Stimulated activated CD4-positive, alpha-beta T cell treated with anti-CD3 and anti-CD28 coated beads, Interleukin-1b, Interleukin-23, amount 100 ng/mL, for 4 hours (primary cell): Measurements from ENCODE around the gene DDOST.

Experiments used
- DNase-seq, 2 donors: peaks; one replicate each; pipeline ENCODE4 v3.0.0-alpha.2; 2020; ENCODE audit warnings: low read depth in 2 of 2

DDOST gene

GRCh38 chr1:20661207-20662109, at the start of gene DDOST:
Gene DDOST (minus strand): TSS chr1:20661369. CDS start chr1:20661350, 19 bp downstream.
- peak; percentile 86 to 89 for DNase-seq

GRCh38 chr1:20710469-20711284, 49.5 kb upstream of the DDOST start:
- no peak for DNase-seq

- no peak for DNase-seq
Observed at GRCh38 chr1:20709868-20710267, 48.7 kb upstream of the DDOST start.

GRCh38 chr1:20708891-20709290, 47.7 kb upstream of the DDOST start:
- no peak for DNase-seq

- no peak for DNase-seq
Observed at GRCh38 chr1:20708057-20708456, 46.9 kb upstream of the DDOST start.

GRCh38 chr1:20706841-20707240, 45.7 kb upstream of the DDOST start:
- DNase-seq, result no peak

- DNase-seq, result no peak
Observed at GRCh38 chr1:20705203-20705755, 44.1 kb upstream of the DDOST start.

GRCh38 chr1:20704390-20705202, 43.4 kb upstream of the DDOST start:
- DNase-seq, result no peak

- DNase-seq, result no peak
Observed at GRCh38 chr1:20703124-20703756, 42.1 kb upstream of the DDOST start.

GRCh38 chr1:20702416-20702815, 41.2 kb upstream of the DDOST start:
- DNase-seq, result no peak

- no peak for DNase-seq
Observed at GRCh38 chr1:20701847-20702246, 40.7 kb upstream of the DDOST start.

- DNase-seq, result no peak
Observed at GRCh38 chr1:20701446-20701845, 40.3 kb upstream of the DDOST start.

- DNase-seq, result no peak
Observed at GRCh38 chr1:20700636-20701215, 39.6 kb upstream of the DDOST start.

- DNase-seq, result no peak
Observed at GRCh38 chr1:20699558-20699957, 38.4 kb upstream of the DDOST start.

- no peak for DNase-seq
Observed at GRCh38 chr1:20698195-20698910, 37.2 kb upstream of the DDOST start.

- DNase-seq, result no peak
Observed at GRCh38 chr1:20697563-20697962, 36.4 kb upstream of the DDOST start.

- DNase-seq, result peak; percentile 64
Observed at GRCh38 chr1:20696397-20697333, 35.5 kb upstream of the DDOST start.

- DNase-seq, result no peak
Observed at GRCh38 chr1:20695515-20695914, 34.3 kb upstream of the DDOST start.

GRCh38 chr1:20693623-20694022, 32.5 kb upstream of the DDOST start:
- DNase-seq, result no peak
